HG02798 (cell line): Measurements from ENCODE around the gene COQ3.
"Not testable (repeated sequence)": the region's sequence is repeated elsewhere in the genome, so short reads cannot be mapped to it uniquely, and the experiment has no call there.

Experiments
- ATAC-seq: cut with Tn5 transposase; IDR thresholded peaks from one replicate; pipeline ENCODE4 v1.9.1; 2021; ENCODE audit warnings: mild to moderate bottlenecking; ENCODE audit not compliant: unreplicated experiment, poor library complexity

The COQ3 gene

DNA sequence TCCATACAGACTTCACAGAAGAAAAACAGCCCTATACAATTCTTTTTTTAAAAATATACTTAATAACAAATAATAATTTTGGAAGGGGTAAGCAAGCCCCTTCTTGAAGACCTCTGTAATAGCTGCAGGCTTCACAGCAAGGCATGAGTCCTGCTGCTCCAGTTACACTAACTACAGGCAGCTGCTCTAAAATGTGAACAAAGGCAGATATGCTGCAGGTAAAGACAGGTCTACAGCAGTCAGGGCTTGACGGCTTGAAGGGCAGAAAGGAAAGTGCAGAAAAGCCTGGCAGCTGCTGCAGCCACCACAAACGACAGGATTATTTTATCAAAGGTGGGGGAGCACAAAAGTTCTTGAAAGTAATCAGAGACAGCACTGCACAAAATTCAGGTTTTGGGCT lies 55.8 kb downstream of the COQ3 start:
- no peak for ATAC-seq

DNA sequence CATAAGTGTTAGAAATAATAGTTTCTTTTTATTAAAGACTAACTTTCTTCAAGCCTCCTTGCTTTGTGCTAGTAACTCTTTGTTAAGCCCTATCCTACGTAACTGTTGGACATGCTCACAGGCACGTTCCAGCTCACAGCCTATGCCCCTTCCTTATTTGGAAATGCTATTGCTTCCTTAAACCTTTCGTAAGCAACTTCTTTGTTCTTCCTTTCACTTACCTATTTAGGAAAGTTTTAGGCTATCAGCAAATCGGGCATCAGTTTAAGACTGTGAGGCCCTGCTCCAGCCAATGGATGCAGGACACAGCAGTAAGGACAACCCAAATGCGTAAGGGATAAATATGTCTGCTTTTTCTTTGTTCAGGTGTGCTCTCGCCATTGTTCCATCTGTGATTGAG lies 58.7 kb downstream of the COQ3 start:
- not testable (repeated sequence) for ATAC-seq

DNA sequence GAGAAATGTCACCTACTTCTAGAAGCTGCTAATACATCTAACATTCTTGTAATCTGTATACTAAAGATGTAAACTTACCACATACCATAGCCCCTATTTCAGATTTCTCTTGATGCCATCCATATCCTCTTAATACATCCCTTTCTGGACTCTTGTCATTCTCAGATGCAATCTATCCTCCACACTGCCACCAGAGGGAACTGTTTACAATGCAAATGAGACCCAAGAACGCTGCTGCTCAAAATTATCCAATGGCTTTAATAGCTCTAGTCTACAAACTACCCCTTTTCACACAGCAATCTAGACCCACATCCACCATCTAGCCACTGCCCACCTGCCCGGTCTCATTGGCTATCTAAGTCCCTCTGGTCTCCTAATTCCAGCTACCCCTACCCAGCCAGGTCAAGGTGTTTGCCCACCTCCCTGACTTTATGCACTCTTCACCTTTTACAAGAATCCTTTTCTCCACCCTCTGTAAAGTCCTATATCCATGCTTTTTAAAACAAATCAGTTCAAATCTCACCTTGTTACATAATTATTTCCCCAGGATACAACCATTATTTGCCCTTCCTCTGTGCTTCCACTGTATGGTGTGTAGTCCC lies 59.4 kb downstream of the COQ3 start:
- peak; percentile 33 for ATAC-seq

DNA sequence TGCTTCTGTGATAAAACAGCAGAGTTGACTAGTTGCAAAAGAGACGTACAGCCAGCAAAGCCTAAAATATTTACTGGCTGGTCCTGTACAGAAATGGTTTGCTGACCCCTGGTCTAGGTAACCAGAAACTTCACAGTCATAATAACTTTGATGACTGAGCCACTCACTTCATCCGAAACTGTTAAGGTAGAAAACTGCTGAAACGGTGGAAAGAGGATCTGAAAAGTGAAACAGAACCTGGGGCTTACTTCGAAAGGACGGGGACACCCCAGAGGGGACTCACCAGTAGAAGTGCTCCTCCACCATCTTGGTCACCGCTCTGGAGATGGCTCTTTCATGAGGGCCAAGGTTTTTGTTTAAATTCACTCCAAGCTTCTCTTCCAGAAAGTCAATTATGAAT lies 60.9 kb downstream of the COQ3 start:
- peak; percentile 92 for ATAC-seq

DNA sequence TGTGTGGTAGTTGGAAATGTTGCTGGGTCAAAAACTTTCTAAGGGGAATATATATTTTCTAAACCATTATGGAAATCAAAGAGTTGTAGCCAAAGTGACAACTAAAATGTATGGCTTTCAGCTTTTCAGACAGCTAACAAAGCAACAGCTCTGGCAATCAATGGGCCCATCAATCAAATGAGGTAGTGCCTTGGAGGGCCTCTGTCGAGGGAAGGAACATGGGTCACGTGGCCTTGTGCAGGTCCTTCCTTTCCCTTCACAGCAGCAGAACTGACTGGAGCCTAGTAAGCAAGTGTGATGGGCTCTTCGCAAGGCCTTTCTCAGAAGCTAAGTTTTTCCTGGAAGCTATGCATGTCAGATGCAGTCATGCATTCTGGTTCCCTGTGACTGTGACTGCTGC lies 62.5 kb downstream of the COQ3 start:
- no peak for ATAC-seq

DNA sequence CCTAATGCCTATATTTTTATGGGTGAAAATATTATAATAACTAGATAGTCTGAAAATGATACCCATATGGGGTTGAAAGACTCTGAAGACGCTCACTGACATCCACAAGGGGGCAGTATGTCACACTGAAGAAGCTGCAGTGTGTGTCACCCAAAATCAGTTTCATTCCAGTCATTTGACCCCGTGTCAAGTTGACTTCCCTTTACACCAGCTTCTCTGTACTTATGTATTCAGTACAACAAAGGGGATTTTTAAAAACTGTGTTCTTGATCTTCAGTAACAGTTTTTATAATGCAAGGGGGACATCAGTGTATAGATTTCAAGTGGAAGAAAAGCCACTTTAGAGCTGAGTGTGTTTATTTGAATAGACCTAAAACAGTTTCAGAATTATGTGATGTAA lies 63.8 kb downstream of the COQ3 start:
- peak; percentile 73 for ATAC-seq

DNA sequence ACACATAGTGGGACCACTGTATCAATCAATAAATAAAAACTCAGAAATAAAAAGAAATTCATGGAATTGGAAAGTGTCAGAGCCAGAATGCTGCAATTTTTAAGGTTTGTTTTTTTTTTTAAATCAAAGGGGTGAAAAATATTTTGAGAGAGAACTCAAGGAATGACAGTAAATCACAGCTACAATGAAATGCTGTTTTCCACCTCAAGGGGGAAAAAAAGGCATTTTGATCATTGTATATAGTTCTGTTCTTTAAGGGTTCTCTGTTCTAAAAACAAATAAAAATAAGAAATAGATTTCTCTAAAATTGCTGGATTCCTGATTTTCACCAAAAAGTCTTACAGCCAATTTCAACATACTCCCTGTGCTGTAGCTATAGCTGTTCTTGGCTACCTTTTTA lies 69.0 kb downstream of the COQ3 start:
- ATAC-seq: no peak
